Measurements from ENCODE around the gene DIPK1A.

- no peak for TF ChIP-seq CTCF (IDR thresholded peaks at IDR 0.05; ENCODE audit: low read length)
- TF ChIP-seq EZH2 (IDR thresholded peaks at IDR 0.05; ENCODE audit: borderline replicate concordance, low read length): no peak
These were observed 111.2 kb downstream of the DIPK1A start for GRCh38 chr1:92850019-92850418.
